Stimulated activated CD4-positive, alpha-beta T cell treated with anti-CD3 and anti-CD28 coated beads, Interleukin-2, amount 100 ng/mL, for 48 hours (primary cell): ENCODE data around the gene SIK1.

Experiments
- DNase-seq, 2 donors: peaks; one replicate each; pipeline ENCODE4 v3.0.0-alpha.2; 2020

Gene SIK1

DNA sequence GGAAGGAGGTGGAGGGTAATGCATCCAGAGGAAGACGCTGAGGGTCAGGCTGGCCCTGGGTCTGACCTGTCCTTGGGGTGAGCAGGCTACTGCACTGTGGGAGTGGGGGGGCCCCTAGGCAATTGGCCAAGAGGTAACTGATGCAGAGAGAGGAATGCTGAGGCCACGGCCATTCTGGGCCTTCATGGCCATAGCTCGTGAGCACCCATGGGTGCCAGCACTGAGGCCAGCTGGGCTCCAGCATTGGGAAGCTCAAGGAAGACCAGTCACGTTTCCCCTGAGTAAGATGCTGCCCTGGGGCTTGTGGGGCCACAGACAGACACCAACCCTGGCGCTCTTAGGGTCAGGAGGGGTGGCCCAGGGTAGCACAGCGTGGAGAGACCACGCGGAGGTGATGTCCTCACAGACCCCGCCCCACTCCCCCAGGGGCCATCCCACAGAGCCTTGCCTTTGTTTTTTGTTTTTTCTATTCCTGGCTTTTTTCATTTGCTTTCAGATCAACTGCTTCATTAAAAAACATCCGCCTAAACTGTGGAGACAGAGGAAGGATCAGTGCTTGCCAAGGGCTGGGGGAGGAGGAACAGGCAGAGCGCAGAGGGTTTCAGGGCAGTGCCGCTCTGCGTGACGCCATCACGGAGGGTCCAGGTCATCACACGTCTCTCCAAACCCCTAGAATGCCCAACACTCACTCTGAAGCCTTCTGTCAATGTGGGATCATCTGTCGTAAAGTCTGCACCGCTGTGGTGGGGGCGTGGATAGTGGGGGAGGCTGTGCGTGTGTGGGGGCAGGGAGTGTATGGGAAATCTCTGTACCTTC, 61.1 kb downstream of the SIK1 start:
- DNase-seq, result no peak

GRCh38 chr21:43364851-43365424, 62.0 kb downstream of the SIK1 start:
- no peak for DNase-seq
